IMR-90 (cell line): ENCODE measurements around the gene PCDHGB6. TPM values are rescaled to one million over a fixed set of nuclear protein-coding genes. Genes with fewer than 3 reads are reported as not detected.
"Not testable (repeated sequence)": the region's sequence is repeated elsewhere in the genome, so short reads cannot be mapped to it uniquely, and the experiment has no call there.

ENCODE experiments used
- ATAC-seq: fragments of 200-7000 bp; cut with Tn5 transposase; 2 replicates; pipeline ENCODE4 v1.9.1; 2020; ENCODE audit warnings: low read depth, mild to moderate bottlenecking, moderate library complexity
- BruUV-seq: library from RNA; stranded (reverse); fragments of 400-500 nt; replicated peaks from 2 replicates; lab custom pipeline; 2021; lab: Mats Ljungman, UMichigan
- CTCF ChIA-PET: fragments of 300-600 bp; formaldehyde crosslinking; extraction: SDS; loops from one replicate; lab custom pipeline; 2021; ENCODE audit warnings: antibody characterized with exemption; lab: Yijun Ruan, JAX
- POLR2A ChIA-PET: fragments of 300-600 bp; sonication (Branson Sonifier 250); formaldehyde crosslinking; loops from one replicate; lab custom pipeline; 2022; ENCODE audit warnings: antibody characterized with exemption; ENCODE audit not compliant: unreplicated experiment; lab: Charles Lee
- DNase-seq: peaks from one replicate; pipeline ENCODE4 v3.0.0; 2013
- H2AFZ ChIP-seq: replicated peaks from 2 replicates; pipeline ENCODE3; 2013; ENCODE audit warnings: low read length, mild to moderate bottlenecking; ENCODE audit not compliant: poor library complexity
- H2AK5ac ChIP-seq: 2 replicates; pipeline ENCODE4 v1.6.1; 2013; ENCODE audit warnings: low read depth, low read length, inconsistent platforms
- H2AK9ac ChIP-seq: replicated peaks from 2 replicates; pipeline ENCODE3; 2013; ENCODE audit warnings: mild to moderate bottlenecking, low read depth, low read length, moderate library complexity; ENCODE audit not compliant: poor library complexity
- H2BK120ac ChIP-seq: 2 replicates; pipeline ENCODE4 v1.6.1; 2013; ENCODE audit warnings: low read depth, low read length, inconsistent platforms
- H2BK15ac ChIP-seq: 3 replicates; pipeline ENCODE4 v1.6.1; 2013; ENCODE audit warnings: low read depth, low read length, inconsistent platforms
- H2BK20ac ChIP-seq: 2 replicates; pipeline ENCODE4 v1.6.1; 2013; ENCODE audit warnings: low read depth, mild to moderate bottlenecking, inconsistent platforms, low read length, moderate library complexity
- H2BK5ac ChIP-seq: 2 replicates; pipeline ENCODE4 v1.6.1; 2013; ENCODE audit warnings: mild to moderate bottlenecking, low read depth, low read length, inconsistent platforms; ENCODE audit not compliant: poor library complexity, severe bottlenecking
- H3K14ac ChIP-seq: replicated peaks from 2 replicates; pipeline ENCODE4 v1.6.1; 2013; ENCODE audit warnings: low read depth, low read length, inconsistent platforms
- H3K18ac ChIP-seq: 2 replicates; pipeline ENCODE4 v1.6.1; 2013; ENCODE audit warnings: low read depth, low read length, control low read depth
- H3K23ac ChIP-seq: 2 replicates; pipeline ENCODE4 v1.6.1; 2013; ENCODE audit warnings: low read depth, low read length, inconsistent platforms
- H3K27ac ChIP-seq: 2 replicates; pipeline ENCODE4 v1.5.1; 2013; ENCODE audit warnings: mild to moderate bottlenecking, control low read depth, low read length; ENCODE audit not compliant: insufficient read depth
- H3K27me3 ChIP-seq: 2 replicates; pipeline ENCODE4 v1.6.1; 2013; ENCODE audit warnings: low read length; ENCODE audit not compliant: control insufficient read depth, insufficient read depth
- H3K36me3 ChIP-seq: 2 replicates; pipeline ENCODE4 v1.6.1; 2013; ENCODE audit warnings: low read length, mixed read lengths; ENCODE audit not compliant: control insufficient read depth, insufficient read depth
- H3K4ac ChIP-seq: 2 replicates; pipeline ENCODE4 v1.6.1; 2013; ENCODE audit warnings: low read depth, low read length, inconsistent platforms
- H3K4me1 ChIP-seq: 2 replicates; pipeline ENCODE4 v1.6.1; 2013; ENCODE audit warnings: low read length, mixed read lengths; ENCODE audit not compliant: control insufficient read depth, insufficient read depth
- H3K4me2 ChIP-seq: 2 replicates; pipeline ENCODE4 v1.6.1; 2013; ENCODE audit warnings: low read depth, mild to moderate bottlenecking, control low read depth, low read length, moderate library complexity
- H3K4me3 ChIP-seq: 2 replicates; pipeline ENCODE4 v1.5.1; 2013; ENCODE audit warnings: low read depth, mild to moderate bottlenecking, control low read depth, low read length, moderate library complexity; ENCODE audit not compliant: insufficient read depth
- H3K56ac ChIP-seq: 2 replicates; pipeline ENCODE4 v1.6.1; 2013; ENCODE audit warnings: low read length, inconsistent platforms; ENCODE audit not compliant: insufficient read depth; ENCODE audit errors: extremely low read depth
- H3K79me1 ChIP-seq, 2 experiments: 2 replicates each; pipeline ENCODE4 v1.6.1; 2013; ENCODE audit warnings: low read length in 2 of 2, inconsistent platforms in 1 of 2, low read depth in 1 of 2
- H3K9ac ChIP-seq: 2 replicates; pipeline ENCODE4 v1.6.1; 2013; ENCODE audit warnings: low read depth, low read length, control low read depth
- H3K9me1 ChIP-seq: 2 replicates; pipeline ENCODE4 v1.6.1; 2013; ENCODE audit warnings: low read length, inconsistent platforms; ENCODE audit not compliant: insufficient read depth
- H3K9me3 ChIP-seq: 2 replicates; pipeline ENCODE4 v1.6.1; 2013; ENCODE audit warnings: low read length; ENCODE audit not compliant: control insufficient read depth, insufficient read depth
- H4K20me1 ChIP-seq: 2 replicates; pipeline ENCODE4 v1.6.1; 2013; ENCODE audit warnings: low read length, inconsistent platforms; ENCODE audit not compliant: insufficient read depth
- H4K5ac ChIP-seq: 2 replicates; pipeline ENCODE4 v1.6.1; 2013; ENCODE audit warnings: mild to moderate bottlenecking, low read depth, low read length, control low read depth
- H4K8ac ChIP-seq, 2 experiments: 2 replicates each; pipeline ENCODE4 v1.6.1; 2013; ENCODE audit warnings: low read depth in 2 of 2, low read length in 2 of 2, control low read depth in 1 of 2, inconsistent platforms in 1 of 2
- H4K91ac ChIP-seq: 2 replicates; pipeline ENCODE4 v1.6.1; 2013; ENCODE audit warnings: low read depth, low read length, inconsistent platforms; ENCODE audit not compliant: insufficient read depth
- WGBS, 2 experiments: methylation state at CpG; one replicate each; pipeline versions ENCODE4 v1.1.5 to v1.1.7; 2013; ENCODE audit warnings: missing lambda C conversion rate in 2 of 2; ENCODE audit not compliant: insufficient read length in 1 of 2; ENCODE audit errors: extremely low coverage in 2 of 2; 5-methylcytosine and 5-hydroxymethylcytosine counted together
- dilution Hi-C: fragments of 300-500 bp; cut with HindIII; formaldehyde crosslinking; loops from one replicate; pipeline ENCODE4 v1.14.3; 2018; ENCODE audit warnings: low sequenced_read_pairs; ENCODE audit not compliant: unreplicated experiment
- in situ Hi-C: fragments of 300-500 bp; cut with MboI; formaldehyde crosslinking; loops from 3 replicates; pipeline ENCODE4 v1.14.3; 2019; ENCODE audit warnings: low sequenced_read_pairs, inconsistent platforms, mixed read lengths
- intact Hi-C: fragments of 100-400 bp; cut with micrococcal nuclease; formaldehyde crosslinking; loops from 2 replicates; pipeline ENCODE4 v1.10.0; 2022
- polyA plus RNA-seq, 3 experiments: library from polyadenylated mRNA; depleted of rRNA; stranded (reverse); fragments of >200 nt; gene quantifications; 2 replicates each; pipeline ENCODE4 v1.2.3, GENCODE V29; 2012; ENCODE audit warnings: low replicate concordance in 1 of 3
- total RNA-seq: library from RNA; depleted of rRNA; stranded (reverse); fragments of >200 nt; gene quantifications from 2 replicates; pipeline ENCODE4 v1.2.3, GENCODE V29; 2012

The PCDHGB6 gene
- total and polyA plus RNA-seq, 2 of the 4 experiments (the other 2 are of a cell fraction) = 1.4 to 2.2 TPM

DNA sequence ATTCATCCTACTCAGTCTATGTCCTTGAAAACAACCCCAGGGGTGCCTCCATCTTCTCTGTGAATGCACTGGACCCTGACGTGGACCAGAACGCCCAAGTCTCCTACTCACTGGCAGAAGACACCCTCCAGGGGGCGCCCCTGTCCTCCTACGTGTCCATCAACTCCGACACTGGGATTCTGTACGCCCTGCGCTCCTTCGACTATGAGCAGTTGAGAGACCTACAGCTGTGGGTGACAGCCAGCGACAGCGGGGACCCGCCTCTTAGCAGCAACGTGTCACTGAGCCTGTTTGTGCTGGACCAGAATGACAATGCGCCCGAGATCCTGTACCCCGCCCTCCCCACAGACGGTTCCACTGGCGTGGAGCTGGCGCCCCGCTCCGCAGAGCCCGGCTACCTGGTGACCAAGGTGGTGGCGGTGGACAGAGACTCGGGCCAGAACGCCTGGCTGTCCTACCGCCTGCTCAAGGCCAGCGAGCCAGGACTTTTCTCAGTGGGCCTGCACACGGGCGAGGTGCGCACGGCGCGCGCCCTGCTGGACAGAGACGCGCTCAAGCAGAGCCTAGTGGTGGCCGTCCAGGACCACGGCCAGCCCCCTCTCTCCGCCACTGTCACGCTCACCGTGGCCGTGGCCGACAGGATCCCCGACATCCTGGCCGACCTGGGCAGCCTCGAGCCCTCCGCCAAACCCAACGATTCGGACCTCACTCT lies 32.2 kb upstream of the PCDHGB6 start:
- DNase-seq, BruUV-seq, ATAC-seq, CTCF ChIA-PET, H2AK5ac ChIP-seq, H2BK120ac ChIP-seq, H3K23ac ChIP-seq, H4K8ac ChIP-seq, H4K20me1 ChIP-seq, H3K9ac ChIP-seq, in situ Hi-C loops, H3K9me1 ChIP-seq, intact Hi-C loops, dilution Hi-C loops, H3K4me3 ChIP-seq, H3K4me1 ChIP-seq, POLR2A ChIA-PET, H3K4ac ChIP-seq, H3K18ac ChIP-seq, H3K27ac ChIP-seq, H2BK15ac ChIP-seq, H4K5ac ChIP-seq, H3K4me2 ChIP-seq, H2AK9ac ChIP-seq, H3K27me3 ChIP-seq, H2BK20ac ChIP-seq, H3K56ac ChIP-seq, H3K79me1 ChIP-seq, H3K14ac ChIP-seq, H2AFZ ChIP-seq, H4K91ac ChIP-seq, H2BK5ac ChIP-seq: not testable (repeated sequence)
- 40% methylated on average over 9 of the region's 48 CpGs; no CpG with 5 or more reads in 1 of the 2 experiments for WGBS, 2 experiments
- peaks cover 20% of the 10 kb centered on the region for H3K36me3 ChIP-seq
- H3K9me3 ChIP-seq = peaks cover 54% of the 10 kb centered on the region
